ENCODE results near the gene CHI3L1. TPM values are rescaled to one million over a fixed set of nuclear protein-coding genes. Genes with fewer than 3 reads are reported as not detected.
"Not testable (repeated sequence)": the region's sequence is repeated elsewhere in the genome, so short reads cannot be mapped to it uniquely, and the experiment has no call there.

The CHI3L1 gene
- not detected for total RNA-seq

DNA sequence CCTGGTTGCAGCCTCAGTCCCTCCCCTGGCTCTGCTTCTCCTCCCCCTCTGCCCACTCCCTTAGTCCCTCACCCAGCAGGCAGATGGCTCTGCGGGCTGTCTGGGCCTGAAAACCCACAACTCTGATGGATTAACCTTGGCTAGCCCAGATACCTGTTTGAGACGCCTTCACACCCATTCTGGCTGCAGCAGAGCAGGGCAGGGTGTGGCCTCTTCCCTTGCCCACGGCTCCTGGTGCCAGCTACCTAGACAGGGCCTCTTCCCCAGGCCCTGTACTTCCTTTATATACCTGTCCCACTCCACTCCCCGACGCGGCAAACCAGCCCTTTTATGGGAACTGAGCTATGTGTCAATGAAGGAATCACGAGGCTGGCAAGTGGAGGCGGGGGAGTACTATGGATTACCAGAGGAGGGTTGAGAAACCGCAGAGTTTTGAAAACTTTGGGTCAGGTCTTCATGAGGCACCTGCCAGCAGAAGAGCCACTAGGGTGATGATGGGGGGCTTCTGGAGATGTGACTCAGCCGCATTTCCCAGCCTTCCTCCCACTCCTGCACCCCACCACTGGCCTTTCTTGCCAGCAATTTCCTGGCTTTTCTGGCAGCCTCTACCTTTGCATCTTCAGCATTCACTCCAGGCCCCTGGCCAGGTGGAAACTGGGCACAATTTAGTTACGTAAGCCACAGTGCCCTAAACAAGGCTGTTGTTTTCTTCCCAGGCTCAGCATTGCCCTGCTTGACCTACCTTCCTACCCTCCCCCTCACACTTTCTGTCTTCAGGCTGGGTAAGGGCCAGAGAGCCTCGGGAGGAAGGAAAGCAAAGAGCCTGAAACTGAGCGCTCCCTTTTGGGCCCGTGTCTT, at the start of gene CHI3L1:
CHI3L1 (minus strand) TSS at position 259 of the 858 bp plus-strand sequence; CDS start at position 178, 81 bp downstream.
- Mint-ChIP-seq H3K4me3 (no peak within 1 kb of the TSS), H3K4me1 (no peaks in the 10 kb centered on the region), H3K36me3 (ENCODE audit: low read depth) (no peaks in the 10 kb centered on the region), H3K9me3 (no peaks in the 10 kb centered on the region), H3K27ac (no peak within 1 kb of the TSS), H3K27me3 (peaks cover 21% of the 10 kb centered on the region)
- ChIA-PET POLR2A (no interaction called here), CTCF (interaction anchor here (1.0 to 1.9 kb wide), 2 partner anchors 14 to 30 kb away, joined by 3 to 7 read pairs; no protein-coding TSS in a partner anchor)
- no peak for DNase-seq

DNA sequence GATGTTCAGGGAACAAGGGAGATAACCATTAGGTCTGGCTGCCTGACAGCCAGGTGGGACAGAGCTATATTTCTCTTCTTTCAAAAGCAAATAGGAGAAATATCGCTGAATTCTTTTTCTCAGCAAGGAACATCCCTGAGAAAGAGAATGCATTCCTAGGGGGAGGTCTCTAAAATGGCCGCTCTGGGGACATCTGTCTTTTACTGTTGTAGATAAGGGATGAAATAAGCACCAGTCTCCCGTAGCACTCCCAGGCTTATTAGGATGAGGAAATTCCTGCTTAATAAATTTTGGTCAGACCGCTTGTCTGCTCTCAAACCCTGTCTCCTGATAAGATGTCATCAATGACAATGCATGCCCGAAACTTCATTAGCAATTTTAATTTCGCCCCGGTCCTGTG, 48.4 kb upstream of the CHI3L1 start:
- H3K4me1 Mint-ChIP-seq; H3K36me3 Mint-ChIP-seq (ENCODE audit: low read depth); CTCF ChIA-PET; H3K27ac Mint-ChIP-seq; DNase-seq; POLR2A ChIA-PET; H3K4me3 Mint-ChIP-seq: not testable (repeated sequence)
- peaks cover 15% of the 10 kb centered on the region for H3K9me3 Mint-ChIP-seq
- H3K27me3 Mint-ChIP-seq = peaks cover 29% of the 10 kb centered on the region

- Mint-ChIP-seq H3K9me3 (peaks cover 5% of the 10 kb centered on the region), H3K4me3 (no peak within 1 kb of the TSS), H3K36me3 (ENCODE audit: low read depth) (no peaks in the 10 kb centered on the region), H3K27me3 (peaks cover 19% of the 10 kb centered on the region), H3K4me1 (no peaks in the 10 kb centered on the region), H3K27ac (no peak within 1 kb of the TSS)
- ChIA-PET POLR2A (no interaction called here), CTCF (no interaction called here)
- DNase-seq = no peak
These were observed 43.1 kb upstream of the CHI3L1 start, which contains the start of gene CHIT1 for GRCh38 chr1:203229471-203230135. CHIT1 (minus strand) TSS chr1:203229673; CDS start chr1:203229636, 37 bp downstream.

GRCh38 chr1:203228670-203229069, 42.2 kb upstream of the CHI3L1 start:
- H3K36me3 Mint-ChIP-seq (ENCODE audit: low read depth) = no peaks in the 10 kb centered on the region

GRCh38 chr1:203227371-203228083, 41.0 kb upstream of the CHI3L1 start:
- H3K4me3 Mint-ChIP-seq = no peak overlapping the region
- ChIA-PET CTCF (interaction anchor here (1.6 kb wide), 1 partner anchor 12 kb away, joined by 3 read pairs; no protein-coding TSS in a partner anchor), POLR2A (no interaction called here)
- no peaks in the 10 kb centered on the region for H3K4me1 Mint-ChIP-seq
- H3K9me3 Mint-ChIP-seq = no peaks in the 10 kb centered on the region
- H3K36me3 Mint-ChIP-seq (ENCODE audit: low read depth) = no peaks in the 10 kb centered on the region
- no peak overlapping the region for H3K27ac Mint-ChIP-seq
- H3K27me3 Mint-ChIP-seq = peaks cover 8% of the 10 kb centered on the region
- no peak for DNase-seq

More at GRCh38 chr1:203228670-203229069, 42.2 kb upstream of the CHI3L1 start:
- POLR2A ChIA-PET = no interaction called here
- Mint-ChIP-seq H3K4me1 (no peaks in the 10 kb centered on the region), H3K27ac (no peak overlapping the region), H3K9me3 (peaks cover under 1% of the 10 kb centered on the region), H3K4me3 (no peak overlapping the region), H3K27me3 (peaks cover 14% of the 10 kb centered on the region)
- CTCF ChIA-PET = interaction anchor here (1.6 kb wide), 1 partner anchor 13 kb away, joined by 3 read pairs; no protein-coding TSS in a partner anchor
- DNase-seq = no peak

DNA sequence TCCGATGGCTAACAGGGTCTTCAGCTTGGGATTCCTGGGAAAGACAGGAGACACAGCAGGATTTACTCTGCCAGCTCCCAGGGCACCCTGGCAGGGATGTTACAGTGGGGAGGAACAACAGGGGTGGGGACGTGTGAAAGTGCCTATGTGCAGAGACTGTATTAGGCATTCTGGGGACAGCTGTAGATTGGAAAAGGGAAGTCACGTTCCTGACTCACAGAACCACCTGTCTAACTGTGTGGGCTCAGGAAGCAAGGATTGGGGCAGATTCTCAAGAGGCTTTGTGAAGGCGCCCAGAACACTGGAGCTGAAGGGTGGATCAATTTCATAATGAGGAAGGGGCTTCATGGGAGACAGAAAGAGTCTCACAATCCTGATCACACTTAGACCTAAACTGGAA, 38.6 kb upstream of the CHI3L1 start:
- peaks cover 3% of the 10 kb centered on the region for H3K27me3 Mint-ChIP-seq
- ChIA-PET CTCF (interaction anchor here (1.1 to 1.4 kb wide), 2 partner anchors 9 to 186 kb away, joined by 3 read pairs; no protein-coding TSS in a partner anchor), POLR2A (no interaction called here)
- H3K4me1 Mint-ChIP-seq = no peaks in the 10 kb centered on the region
- DNase-seq = no peak
- H3K4me3 Mint-ChIP-seq = no peak overlapping the region
- no peaks in the 10 kb centered on the region for H3K9me3 Mint-ChIP-seq
- H3K27ac Mint-ChIP-seq = no peak overlapping the region
- H3K36me3 Mint-ChIP-seq (ENCODE audit: low read depth) = no peaks in the 10 kb centered on the region

DNA sequence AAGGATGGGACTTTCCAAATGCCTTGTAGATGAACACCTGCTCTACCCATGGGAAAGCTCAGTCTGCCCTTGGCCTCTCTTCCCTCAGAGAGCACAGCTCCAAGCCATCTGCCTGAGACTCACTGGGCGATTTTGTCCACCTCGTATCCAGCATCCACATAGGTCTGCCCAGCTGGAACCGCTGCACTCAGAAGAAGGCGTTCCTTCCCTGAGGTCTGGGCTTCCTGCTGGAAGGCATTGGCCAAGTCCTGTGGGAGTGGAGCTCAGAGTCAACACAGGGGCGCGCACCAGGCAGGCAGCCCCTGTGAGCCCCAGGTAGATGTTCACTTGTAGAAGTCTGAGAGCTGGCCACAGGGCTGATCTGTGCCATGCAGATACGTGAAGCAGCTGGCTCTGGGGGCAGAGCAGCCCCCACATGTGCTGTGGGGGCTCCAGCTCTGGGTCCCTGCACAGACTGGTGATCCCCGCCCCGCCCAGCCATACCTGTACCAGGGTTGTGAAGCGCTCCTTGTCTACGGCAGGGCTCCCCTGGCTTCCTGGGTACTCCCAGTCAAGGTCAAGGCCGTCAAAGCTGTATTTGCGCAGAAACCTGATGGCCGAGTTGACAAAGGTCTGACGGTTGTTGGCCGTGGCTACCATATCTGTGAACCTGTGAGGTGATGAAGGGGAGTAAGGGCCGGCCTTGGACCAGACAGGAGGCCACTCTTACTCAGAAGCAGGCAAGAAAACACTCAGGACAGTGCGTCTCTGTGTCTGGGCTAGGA, 36.7 kb upstream of the CHI3L1 start:
- ChIA-PET POLR2A (no interaction called here), CTCF (no interaction called here)
- H3K4me3 Mint-ChIP-seq = no peak overlapping the region
- H3K36me3 Mint-ChIP-seq (ENCODE audit: low read depth) = no peaks in the 10 kb centered on the region
- H3K4me1 Mint-ChIP-seq = no peaks in the 10 kb centered on the region
- H3K9me3 Mint-ChIP-seq = no peaks in the 10 kb centered on the region
- no peak overlapping the region for H3K27ac Mint-ChIP-seq
- no peak for DNase-seq
- peaks cover 7% of the 10 kb centered on the region for H3K27me3 Mint-ChIP-seq

GRCh38 chr1:203219934-203220333, 33.4 kb upstream of the CHI3L1 start:
- POLR2A ChIA-PET = no interaction called here
- H3K27ac Mint-ChIP-seq = no peak overlapping the region
- H3K27me3 Mint-ChIP-seq = peaks cover 13% of the 10 kb centered on the region
- CTCF ChIA-PET = interaction anchor here (1.5 kb wide), 1 partner anchor 47 kb away, joined by 3 read pairs; no protein-coding TSS in a partner anchor
- no peak for DNase-seq
- no peaks in the 10 kb centered on the region for H3K36me3 Mint-ChIP-seq (ENCODE audit: low read depth)
- no peaks in the 10 kb centered on the region for H3K4me1 Mint-ChIP-seq
- H3K9me3 Mint-ChIP-seq = no peaks in the 10 kb centered on the region
- no peak overlapping the region for H3K4me3 Mint-ChIP-seq

DNA sequence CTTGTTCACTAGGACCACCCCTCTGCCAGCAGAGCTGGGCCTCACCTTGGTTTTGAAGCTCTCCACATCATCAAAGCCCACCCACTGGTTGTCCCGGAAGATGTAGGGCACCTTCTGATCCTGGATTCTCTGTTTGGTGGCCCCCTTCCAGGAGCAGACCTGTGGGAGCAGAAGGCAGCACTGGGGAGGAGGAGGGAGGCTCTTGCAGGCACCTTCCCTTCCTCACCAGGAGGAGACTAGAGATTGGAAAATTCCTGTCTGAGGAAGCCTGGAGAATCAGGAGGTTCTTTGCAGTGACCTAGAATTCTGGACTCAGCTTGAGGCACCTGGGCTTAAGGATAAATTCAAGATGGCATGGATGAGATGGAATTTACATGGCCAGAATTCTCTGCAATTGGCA, 32.7 kb upstream of the CHI3L1 start:
- POLR2A ChIA-PET = no interaction called here
- H3K27ac Mint-ChIP-seq = no peak overlapping the region
- H3K36me3 Mint-ChIP-seq (ENCODE audit: low read depth) = no peaks in the 10 kb centered on the region
- H3K9me3 Mint-ChIP-seq = no peaks in the 10 kb centered on the region
- peaks cover 13% of the 10 kb centered on the region for H3K27me3 Mint-ChIP-seq
- H3K4me1 Mint-ChIP-seq = no peaks in the 10 kb centered on the region
- CTCF ChIA-PET = interaction anchor here (1.5 to 5.9 kb wide), 2 partner anchors 48 to 178 kb away, joined by 3 to 105 read pairs; no protein-coding TSS in a partner anchor
- DNase-seq = no peak
- no peak overlapping the region for H3K4me3 Mint-ChIP-seq

GRCh38 chr1:203217668-203218067, 31.2 kb upstream of the CHI3L1 start:
- no peak for DNase-seq
- POLR2A ChIA-PET = interaction anchor here (1.1 kb wide), 1 partner anchor 22 kb away, joined by 3 read pairs; no protein-coding TSS in a partner anchor

GRCh38 chr1:203217139-203217655, 30.7 kb upstream of the CHI3L1 start:
- POLR2A ChIA-PET = interaction anchor here (1.1 kb wide), 1 partner anchor 22 kb away, joined by 3 read pairs; no protein-coding TSS in a partner anchor
- Mint-ChIP-seq H3K27me3 (peaks cover 16% of the 10 kb centered on the region), H3K9me3 (no peaks in the 10 kb centered on the region), H3K36me3 (ENCODE audit: low read depth) (no peaks in the 10 kb centered on the region), H3K27ac (no peak overlapping the region), H3K4me1 (no peaks in the 10 kb centered on the region), H3K4me3 (no peak overlapping the region)
- DNase-seq = no peak
- CTCF ChIA-PET = interaction anchor here (1.0 to 5.9 kb wide), 9 partner anchors 15 to 189 kb away, joined by 3 to 105 read pairs (median 7); partner anchors contain the start of gene MYOG

More at GRCh38 chr1:203217668-203218067, 31.2 kb upstream of the CHI3L1 start:
- no peak overlapping the region for H3K4me3 Mint-ChIP-seq
- H3K27me3 Mint-ChIP-seq = peaks cover 16% of the 10 kb centered on the region
- CTCF ChIA-PET = interaction anchor here (2.8 to 5.9 kb wide), 3 partner anchors 50 to 177 kb away, joined by 9 to 105 read pairs (median 26); no protein-coding TSS in a partner anchor
- no peak overlapping the region for H3K27ac Mint-ChIP-seq
- H3K9me3 Mint-ChIP-seq = no peaks in the 10 kb centered on the region
- H3K36me3 Mint-ChIP-seq (ENCODE audit: low read depth) = no peaks in the 10 kb centered on the region
- H3K4me1 Mint-ChIP-seq = no peaks in the 10 kb centered on the region

Measured in activated CD4-positive, alpha-beta memory T cell treated with anti-CD3 and anti-CD28 coated beads, Interleukin-2, amount 10 ng/mL, durations not matched to agents 7 days and 5 days (primary cell).